GM18499 (cell line): ENCODE measurements around the gene FKRP.
"Not testable (repeated sequence)": the region's sequence is repeated elsewhere in the genome, so short reads cannot be mapped to it uniquely, and the experiment has no call there.

Experiments
- ATAC-seq: cut with Tn5 transposase; IDR thresholded peaks from one replicate; pipeline ENCODE4 v1.9.1; 2021; ENCODE audit warnings: moderate number of reproducible peaks; ENCODE audit not compliant: insufficient read depth, unreplicated experiment

FKRP gene

DNA sequence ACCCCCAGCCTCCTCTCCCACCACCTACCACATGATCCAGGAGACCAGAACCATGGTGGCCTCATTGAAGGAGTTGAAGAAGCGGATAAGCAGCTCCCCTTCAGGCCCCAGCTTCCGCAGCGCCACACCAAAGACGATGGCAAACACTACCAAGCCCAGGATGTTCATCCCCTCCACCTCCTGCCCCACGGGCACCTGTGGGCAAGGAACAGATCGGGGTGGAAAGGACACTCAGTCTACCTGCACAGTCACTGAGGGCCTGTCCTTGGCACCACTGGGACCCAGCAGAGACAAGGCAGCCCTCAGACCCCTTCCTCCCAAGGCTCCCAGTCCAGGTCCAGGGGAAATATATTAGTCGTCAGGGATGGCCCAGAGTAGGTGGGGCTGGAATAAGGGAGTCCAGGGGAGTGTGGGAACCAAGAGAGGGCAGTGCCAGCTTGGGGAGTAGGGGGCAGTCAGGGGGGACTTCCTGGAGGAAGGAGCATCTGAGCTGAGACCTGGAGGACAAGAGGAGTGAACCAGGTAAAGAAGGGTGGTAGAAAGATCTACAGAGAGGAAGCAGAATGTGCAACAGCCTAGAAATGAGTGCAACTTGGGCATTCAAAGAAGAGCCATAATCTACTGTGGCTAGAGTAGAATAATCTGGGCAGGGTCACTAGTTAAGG, 36.6 kb downstream of the FKRP start:
- no peak for ATAC-seq

DNA sequence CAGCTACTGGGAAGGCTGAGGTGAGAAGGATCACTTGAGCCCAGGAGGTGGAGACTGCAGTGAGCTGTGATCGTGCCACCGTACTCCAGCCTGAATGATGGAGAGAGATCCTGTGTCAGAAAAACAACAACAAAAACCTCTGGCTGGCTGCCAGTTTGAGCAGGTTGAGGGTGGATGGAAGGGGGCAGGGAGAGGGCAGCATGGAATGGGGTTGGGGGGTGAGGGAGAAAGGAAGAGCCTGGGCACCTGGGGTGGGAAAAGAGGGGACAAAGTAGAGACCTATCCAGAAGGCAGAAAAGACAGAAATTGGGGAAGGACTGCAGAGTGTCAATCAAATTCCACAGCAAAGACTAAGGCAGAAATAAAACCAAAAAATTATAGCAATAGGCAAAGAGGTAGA, 37.8 kb downstream of the FKRP start:
- no peak for ATAC-seq

DNA sequence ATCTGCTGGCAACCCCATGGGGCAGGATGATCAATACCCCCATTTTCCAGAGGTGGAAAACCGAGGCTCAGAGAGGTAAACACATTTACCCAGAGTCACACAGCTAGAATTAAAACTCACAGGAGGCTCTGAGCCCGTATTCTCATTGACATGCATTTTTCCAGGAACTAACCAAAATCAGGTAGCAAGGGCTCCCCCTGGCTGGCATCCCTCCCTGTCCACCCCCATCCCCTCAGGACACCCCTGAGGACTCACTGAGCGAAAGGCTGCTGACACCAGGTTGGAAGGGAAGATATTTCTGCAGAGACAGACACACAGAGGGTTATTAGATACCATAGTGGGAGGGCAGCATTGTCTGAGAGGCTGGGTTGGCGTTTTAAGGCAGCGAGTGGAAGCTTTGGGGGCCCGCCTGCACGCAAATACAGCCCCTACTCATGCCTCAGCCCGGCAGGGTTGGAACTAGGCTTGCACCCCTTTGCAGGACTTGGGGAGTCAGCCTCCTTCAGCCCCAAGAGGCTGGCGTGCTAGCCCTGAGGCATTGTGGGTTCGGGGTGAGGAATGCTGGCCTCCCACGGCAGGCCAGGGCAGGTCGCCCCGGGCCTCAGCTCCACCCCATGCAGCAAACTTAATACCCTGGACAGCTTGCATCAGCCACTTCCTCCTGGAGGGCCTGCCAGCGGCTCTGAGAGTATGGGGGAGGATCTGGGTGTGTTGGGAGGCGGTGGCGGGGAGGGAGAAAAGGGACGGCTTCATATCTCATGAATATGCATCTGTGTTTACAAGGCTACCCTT, 38.6 kb downstream of the FKRP start:
- no peak for ATAC-seq

DNA sequence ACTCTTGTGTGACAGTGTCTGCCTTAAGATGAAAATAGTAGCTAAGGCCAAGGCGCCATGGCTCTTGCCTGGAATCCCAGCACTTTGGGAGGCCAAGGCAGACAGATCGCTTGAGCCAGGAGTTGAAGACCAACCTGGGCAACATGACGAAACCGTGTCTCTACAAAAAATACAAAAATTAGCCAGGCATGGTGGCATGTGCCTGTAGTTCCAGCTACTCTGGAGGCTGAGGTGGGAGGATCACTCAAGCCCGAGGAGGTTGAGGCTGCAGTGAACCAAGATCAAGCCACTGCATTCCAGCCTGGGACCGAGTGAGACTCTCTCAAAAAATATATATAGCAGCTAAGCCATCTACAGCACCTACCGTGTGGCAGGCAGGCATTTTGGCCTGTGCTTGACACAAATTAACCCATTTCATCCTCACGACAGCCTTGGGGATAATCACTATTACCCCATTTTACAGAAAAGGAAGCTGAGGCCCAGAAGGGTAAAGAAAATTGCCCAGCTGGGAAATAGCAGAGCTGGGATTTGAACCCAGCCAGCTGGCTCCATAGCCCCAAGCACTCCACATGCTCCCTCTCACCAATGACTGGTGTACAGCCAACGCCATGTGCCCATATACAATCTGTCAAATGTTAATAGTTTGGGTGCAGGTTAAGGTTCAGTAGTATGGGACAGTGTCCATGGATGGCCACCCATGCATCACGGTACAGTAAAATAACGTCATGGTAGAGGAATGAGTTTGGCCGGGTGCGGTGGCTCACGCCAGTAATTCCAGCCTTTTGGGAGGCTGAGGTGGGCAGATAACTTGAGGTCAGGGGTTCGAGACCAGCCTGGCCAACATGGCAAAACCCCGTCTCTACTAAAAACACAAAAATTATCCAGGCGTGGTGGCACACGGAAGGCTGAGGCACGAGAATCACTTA, 39.5 kb downstream of the FKRP start:
- no peak for ATAC-seq

DNA sequence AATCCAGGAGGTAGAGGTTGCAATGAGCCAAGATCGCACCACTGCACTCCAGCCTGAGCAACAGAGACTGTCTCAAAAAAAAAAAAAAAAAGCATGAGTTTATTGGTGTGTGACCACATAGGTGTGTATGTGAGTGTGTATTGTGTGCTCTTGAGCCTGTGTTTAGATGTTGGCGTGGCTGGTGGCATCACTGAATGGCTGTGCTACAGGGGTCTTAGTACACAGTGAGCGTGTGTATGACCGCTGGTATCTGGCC, 40.1 kb downstream of the FKRP start:
- ATAC-seq, result no peak

DNA sequence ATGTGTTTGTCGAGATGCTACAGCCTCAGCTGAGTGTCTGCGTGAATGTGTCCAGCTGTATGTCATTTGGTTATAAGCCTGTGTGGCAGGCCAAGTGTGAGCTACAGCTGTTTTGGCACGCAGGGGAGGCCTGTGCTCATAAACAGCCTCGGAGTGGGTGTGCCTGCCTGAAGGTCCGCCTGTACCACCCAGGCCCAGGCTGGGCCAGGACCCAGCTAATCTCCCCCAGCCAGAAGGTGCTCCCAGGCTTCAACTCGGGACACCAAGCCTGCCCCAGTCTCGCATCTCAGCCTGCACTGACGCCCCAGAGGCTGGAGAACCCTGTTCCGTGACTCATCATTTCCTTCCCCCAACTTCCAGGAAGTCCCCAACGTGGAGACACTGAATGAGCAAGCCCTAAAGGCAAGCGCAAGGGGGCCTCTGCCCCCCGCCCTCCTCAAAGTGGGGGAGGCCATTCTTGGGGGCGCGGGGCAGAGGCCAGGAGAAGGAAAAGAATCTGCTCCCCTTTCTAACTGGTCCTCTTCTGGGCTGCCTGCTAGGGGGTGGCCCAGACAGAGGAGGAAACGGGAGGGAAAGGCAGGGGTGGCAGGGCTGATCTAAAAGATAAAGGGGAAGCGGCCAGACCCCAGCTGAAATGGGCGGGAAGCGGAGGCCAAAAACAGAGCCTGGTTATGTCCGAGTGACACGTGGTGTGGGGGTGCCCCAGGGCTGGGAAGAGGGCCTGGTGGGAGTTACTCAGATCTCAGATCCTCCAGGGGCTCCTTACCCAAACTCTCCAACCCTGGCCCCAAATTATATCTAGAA, 40.6 kb downstream of the FKRP start:
- ATAC-seq, result no peak

DNA sequence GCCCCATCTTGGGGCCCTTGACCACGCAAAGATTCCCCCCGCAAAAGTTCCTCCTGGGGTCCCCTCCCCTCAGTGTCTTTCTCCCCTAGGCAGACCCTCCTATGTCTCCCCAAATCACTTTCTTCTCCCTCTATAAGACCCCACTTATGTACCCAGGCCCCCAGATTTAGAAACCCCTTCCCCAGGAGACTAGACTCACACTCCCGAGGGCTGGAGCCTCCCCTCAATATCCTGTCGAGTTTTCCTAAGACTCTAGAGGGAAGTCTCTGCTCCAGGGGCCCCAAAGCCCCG, 41.1 kb downstream of the FKRP start:
- no peak for ATAC-seq

DNA sequence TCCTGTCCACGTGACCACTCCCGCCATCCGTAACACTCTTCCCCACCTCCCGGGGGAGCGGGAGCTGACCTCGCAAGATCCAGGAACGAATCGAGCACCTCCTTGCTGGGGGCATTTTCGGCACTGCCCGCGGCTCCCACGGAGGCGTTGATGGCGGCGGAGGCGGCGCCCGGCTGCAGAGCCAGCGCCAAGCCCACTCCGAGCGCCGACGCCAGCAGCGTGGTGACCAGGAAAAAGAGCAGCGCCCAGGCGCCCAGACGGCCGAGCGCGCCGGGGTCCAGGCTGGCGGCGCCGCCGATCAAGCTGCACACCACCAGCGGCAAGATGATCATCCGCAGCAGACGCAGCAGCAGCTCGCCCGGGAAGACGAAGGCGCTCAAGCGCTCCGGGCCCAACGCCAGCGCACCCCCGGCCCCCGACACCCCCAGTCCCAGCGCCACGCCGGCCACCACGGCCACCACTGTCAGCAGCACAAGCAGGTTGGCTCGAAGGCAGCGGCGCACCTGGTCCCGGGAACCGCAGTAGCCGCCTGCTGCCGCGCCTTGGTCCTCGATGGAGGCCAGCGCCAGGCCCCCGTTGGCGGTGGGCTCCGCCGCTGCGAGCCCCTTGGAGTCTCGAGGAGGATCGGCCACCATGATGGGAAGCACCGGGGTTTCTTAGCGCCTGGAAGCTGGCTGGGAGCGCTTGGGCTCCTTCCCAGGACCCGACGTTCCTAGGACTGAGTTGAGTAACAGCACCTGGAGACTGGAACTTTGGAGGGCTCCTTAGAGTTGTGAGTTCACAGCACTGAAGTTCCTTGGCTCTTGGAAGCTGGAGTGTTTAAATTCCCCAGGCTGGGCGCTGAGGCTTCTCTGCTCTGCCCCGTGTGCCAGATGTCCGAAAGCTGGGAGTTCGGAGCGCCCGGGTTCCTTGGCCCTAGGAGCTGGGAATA, 41.7 kb downstream of the FKRP start:
- ATAC-seq, result no peak

DNA sequence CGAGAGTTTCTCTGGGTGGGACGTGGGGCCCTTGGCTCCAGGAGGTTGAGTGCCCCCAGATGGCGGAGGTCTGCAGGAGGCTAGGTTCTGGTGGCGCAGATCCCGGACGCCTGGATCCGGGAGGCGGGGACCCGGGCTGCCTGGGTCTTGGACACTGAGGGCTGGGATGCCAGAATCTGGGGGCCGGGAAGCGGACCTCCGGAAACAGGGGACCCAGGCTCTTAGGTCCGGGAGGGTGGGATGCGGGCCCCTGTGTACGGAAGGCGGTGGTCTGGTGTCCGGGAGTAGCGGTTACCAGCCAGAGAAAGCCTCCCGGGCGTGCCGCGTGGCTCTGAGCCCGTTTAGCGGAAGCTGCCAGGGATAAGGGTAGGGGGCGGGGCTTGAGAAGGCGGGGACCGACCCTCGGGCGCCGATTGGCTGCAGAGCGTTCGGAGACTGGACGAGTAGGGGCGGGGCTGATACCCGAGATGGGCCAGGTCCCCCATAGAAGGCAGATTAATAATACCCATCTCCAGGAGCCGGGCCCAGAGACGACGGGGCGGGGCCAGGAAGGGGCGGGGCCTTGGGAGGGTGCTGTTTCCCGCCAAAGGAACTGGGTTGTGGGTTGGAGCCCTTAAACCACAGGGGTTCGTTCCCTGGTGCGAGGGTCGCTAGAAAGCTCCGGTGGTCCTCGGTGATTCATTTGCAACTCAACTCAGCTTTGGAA, 42.6 kb downstream of the FKRP start, which contains the start of gene SLC1A5:
Gene SLC1A5, minus strand, starts transcription at position 333 of the 706 bp plus-strand sequence. CDS start 629 bp downstream, outside the sequence.
- no peak for ATAC-seq

DNA sequence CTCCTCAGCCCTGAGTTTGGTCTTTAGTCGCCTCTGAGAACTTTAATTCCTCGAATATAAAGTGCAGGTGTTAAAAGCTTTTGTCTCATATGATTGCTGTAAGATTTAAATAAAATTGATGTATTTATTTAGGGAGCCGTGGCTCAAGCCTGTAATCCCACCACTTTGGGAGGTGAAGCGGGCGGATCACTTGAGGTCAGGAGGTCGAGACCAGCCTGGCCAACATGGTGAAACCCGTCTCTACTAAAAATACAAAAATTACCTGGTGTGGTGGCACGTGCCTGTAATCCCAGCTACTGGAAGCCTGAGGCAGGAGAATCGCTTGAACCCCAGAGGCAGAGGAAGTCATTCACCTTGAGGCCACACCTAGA, 43.1 kb downstream of the FKRP start:
- ATAC-seq, result no peak

DNA sequence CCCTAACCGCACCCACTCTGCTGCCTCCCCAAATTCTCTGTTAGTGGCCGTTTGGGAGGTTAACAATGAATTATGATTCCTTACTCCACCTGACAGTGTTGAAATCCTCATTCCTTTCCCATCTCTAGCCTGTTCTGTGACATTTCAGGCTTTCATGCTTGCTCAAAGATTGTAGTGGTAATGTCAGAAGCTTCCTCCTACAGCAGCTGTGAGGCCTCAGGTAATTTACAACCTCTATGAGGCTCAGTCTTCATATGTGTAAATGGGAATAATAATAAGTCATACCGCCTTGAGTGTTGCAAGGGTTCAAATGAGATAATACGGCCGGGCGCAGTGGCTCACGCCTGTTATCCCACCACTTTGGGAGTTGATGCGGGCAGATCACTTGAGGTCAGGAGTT, 43.5 kb downstream of the FKRP start:
- no peak for ATAC-seq

DNA sequence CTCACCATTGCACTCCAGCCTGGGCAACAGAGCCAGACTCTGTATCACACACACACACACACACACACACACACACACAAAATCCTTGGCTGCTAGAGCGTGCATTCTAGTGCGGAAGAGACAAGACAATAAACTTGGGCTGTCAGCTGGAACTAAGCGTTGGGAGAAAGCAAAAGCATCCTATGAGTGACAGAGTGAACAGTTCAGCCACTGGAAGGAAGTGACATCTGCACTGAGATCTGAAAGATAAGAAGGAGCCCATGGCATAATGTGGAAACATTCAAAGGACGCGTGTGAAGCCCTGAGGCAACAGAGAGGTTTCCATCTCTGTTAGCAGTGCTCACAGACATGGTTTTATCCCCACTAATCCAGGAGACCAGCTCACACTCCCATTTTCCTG, 46.1 kb downstream of the FKRP start:
- ATAC-seq, result no peak

DNA sequence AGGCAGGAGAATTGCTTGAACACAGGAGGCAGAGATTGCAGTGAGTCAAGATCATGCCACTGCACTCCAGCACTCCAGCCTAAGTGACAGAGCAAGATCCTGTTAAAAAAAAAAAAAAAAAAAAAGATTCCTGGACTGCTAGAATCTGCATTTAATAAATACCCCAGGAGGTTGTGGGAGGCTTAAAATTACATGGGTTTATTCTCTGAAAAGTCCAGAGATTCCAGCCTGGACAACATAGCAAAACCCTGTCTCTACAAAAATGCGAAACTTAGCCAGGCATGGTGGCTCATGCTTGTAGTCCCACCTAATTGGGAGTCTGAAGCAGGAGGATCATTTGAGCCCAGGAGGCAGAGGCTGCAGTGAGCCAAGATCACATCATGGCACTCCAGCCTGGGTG, 52.0 kb downstream of the FKRP start:
- no peak for ATAC-seq

DNA sequence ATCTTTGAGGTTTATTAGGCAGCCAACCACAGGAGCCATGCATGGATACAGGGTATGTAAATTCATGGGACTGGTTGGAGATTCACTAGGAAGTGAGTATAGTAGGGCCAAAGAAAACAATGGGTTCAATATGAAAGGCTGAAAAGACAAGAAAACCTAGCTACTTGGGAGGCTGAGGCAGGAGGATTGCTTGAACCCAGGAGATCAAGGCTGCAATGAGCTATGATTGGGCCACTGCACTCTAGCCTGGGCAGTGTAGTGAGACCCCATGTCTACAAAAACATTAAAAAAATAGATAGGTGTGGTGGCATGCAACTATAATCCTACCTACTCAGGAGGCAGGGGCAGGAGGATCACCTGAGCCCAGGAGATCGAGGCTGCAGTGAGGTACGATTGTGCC, 52.9 kb downstream of the FKRP start:
- ATAC-seq, result no peak

DNA sequence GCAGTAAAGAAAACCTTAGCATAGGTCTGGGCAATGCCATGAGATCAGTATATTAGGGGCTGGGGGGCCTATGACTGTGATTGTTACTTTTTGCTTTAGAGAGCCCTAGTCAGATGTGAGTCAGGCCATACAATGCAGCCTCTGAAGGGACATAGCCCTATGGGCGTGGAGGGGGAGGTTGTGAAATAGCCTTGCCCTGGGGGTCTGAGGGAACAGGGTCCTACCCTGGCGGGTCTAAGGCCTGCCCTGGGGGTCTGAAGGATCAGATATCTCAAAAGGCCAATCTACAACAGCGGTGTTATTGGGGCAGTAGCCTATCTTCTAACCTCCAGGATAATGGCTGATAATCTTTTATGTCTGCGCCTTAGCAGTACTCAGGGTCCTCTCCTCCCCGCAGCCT, 56.3 kb downstream of the FKRP start:
- ATAC-seq, result no peak

DNA sequence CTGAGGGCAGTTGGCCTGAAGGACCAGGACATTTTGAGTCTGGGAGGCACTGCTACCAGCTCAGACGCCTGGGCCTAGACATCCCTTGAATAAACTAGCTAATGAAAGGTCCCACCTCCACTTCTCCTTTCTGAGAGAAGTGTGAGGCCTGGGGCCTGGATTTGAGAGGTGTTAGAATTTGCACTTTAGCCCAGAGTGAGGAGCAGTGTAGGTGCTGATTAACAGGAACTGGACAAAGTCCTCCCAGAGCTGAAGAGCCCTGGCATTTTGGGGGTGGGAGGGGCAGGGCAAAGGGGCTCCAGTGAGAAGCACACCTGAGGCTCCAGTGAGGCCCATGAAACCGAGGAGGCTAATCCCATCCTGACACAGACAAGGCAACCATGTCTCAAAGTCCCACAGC, 57.7 kb downstream of the FKRP start:
- no peak for ATAC-seq

DNA sequence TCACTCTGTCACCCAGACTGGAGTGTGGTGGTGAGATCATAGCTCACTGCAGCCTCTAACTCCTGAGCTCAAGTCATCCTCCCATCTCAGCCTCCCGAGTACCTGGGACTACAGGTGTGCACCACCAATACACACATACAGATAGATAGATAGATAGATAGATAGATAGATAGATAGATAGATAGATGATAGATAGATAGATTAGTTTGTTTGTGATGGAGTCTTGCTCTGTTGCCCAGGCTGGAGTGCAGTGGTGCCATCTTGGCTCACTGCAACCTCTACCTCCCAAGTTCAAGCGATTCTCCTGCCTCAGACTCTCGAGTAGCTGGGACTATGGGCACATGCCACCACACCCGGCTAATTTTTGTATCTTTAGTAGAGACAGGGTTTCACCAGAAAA, 58.6 kb downstream of the FKRP start:
- not testable (repeated sequence) for ATAC-seq

DNA sequence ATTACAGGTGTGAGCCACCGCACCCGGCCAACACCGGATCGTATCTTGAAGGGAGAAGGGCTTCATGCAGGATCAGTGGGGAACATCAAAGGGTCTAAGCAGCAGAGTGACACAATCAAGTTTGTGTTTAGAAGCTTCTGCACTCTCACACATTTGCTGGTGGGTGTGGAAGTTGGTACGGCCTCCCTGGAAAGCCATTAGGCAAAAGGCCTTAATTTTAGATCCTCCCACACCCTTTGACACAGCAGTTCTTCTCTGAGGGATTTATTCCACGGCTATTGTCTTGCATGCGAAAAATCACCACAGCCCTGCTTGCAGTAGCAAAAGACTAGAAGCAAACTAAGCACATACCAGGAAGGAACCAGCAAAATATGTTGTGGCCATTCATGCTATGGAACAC, 60.8 kb downstream of the FKRP start:
- no peak for ATAC-seq
